SH-SY5Y (cell line): ENCODE results near the gene RAI1.

ENCODE experiments used
- GATA2 ChIP-seq: IDR thresholded peaks from 2 replicates; pipeline ENCODE4 v1.6.1; 2011; ENCODE audit warnings: mild to moderate bottlenecking, low read depth, low read length
- GATA3 ChIP-seq: IDR thresholded peaks from 2 replicates; pipeline ENCODE4 v1.6.1; 2011; ENCODE audit warnings: low read depth, mild to moderate bottlenecking, low read length, moderate library complexity

DNA sequence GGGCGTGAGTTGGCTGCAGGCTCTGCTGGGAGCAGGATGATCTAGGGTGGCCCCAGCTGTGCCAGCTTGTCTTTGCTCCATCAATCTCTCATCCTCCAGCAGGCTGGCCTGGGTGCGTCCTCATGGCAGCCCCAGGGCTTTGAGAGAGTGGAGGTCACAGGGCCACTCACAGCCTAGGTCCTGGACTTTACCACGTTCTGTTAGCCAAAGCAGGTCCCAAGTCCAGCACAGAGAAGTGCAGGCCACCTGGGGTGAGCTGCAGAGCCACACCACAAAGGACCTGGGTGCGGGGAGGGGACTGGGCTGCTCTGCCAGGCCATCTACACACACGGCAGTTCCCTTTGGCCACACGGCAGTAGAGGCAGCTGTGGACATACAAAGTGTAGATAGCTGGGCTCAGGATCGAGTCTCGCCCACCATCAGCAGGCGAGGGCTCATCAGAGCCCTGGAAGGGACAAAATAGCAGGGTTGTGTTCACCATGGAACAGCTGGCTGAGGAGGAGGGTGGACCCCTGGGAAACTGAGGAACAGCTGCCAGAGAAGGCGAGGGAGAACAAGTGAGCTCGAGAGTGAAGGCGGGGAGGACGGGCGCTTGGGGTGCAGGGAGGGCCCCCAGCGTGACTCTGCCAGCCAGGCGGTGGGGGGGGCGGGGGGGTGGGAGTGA, 125.5 kb downstream of the RAI1 start:
- no peak for TF ChIP-seq GATA2
- no peak for TF ChIP-seq GATA3
